ENCODE measurements around the gene CNP. TPM values are rescaled to one million over a fixed set of nuclear protein-coding genes. Genes with fewer than 3 reads are reported as not detected.

CNP gene
- total RNA-seq, 4 donors from 2014 or later, result 24.7 to 76.7 (median 43.4) TPM

DNA sequence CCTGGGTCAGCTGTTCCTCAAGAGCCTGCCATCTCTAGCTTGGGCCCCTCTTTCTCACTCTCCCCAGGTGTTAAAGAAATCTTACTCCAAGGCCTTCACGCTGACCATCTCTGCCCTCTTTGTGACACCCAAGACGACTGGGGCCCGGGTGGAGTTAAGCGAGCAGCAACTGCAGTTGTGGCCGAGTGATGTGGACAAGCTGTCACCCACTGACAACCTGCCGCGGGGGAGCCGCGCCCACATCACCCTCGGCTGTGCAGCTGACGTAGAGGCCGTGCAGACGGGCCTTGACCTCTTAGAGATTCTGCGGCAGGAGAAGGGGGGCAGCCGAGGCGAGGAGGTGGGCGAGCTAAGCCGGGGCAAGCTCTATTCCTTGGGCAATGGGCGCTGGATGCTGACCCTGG is 6.8 kb downstream of the CNP start:
- H3K27me3 ChIP-seq, result no peaks in the 10 kb centered on the region
- no peak for DNase-seq
- peaks cover 0 to 22% (median 5%) of the 10 kb centered on the region in 4 donors for H3K4me1 ChIP-seq
- TF ChIP-seq POLR2A (IDR thresholded peaks at IDR 0.05), result no peak
- TF ChIP-seq, protein P1, sequence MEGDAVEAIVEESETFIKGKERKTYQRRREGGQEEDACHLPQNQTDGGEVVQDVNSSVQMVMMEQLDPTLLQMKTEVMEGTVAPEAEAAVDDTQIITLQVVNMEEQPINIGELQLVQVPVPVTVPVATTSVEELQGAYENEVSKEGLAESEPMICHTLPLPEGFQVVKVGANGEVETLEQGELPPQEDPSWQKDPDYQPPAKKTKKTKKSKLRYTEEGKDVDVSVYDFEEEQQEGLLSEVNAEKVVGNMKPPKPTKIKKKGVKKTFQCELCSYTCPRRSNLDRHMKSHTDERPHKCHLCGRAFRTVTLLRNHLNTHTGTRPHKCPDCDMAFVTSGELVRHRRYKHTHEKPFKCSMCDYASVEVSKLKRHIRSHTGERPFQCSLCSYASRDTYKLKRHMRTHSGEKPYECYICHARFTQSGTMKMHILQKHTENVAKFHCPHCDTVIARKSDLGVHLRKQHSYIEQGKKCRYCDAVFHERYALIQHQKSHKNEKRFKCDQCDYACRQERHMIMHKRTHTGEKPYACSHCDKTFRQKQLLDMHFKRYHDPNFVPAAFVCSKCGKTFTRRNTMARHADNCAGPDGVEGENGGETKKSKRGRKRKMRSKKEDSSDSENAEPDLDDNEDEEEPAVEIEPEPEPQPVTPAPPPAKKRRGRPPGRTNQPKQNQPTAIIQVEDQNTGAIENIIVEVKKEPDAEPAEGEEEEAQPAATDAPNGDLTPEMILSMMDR (IDR thresholded peaks at IDR 0.05), result no peak
- H3K4me3 ChIP-seq, result no peak overlapping the region
- peak overlapping the region in 3 of 4 donors; percentile 9 to 76 (median 60) for H3K27ac ChIP-seq
- peaks cover 0 to 83% (median 0%) of the 10 kb centered on the region in 3 donors for H3K36me3 ChIP-seq
- no peaks in the 10 kb centered on the region for H3K9me3 ChIP-seq

DNA sequence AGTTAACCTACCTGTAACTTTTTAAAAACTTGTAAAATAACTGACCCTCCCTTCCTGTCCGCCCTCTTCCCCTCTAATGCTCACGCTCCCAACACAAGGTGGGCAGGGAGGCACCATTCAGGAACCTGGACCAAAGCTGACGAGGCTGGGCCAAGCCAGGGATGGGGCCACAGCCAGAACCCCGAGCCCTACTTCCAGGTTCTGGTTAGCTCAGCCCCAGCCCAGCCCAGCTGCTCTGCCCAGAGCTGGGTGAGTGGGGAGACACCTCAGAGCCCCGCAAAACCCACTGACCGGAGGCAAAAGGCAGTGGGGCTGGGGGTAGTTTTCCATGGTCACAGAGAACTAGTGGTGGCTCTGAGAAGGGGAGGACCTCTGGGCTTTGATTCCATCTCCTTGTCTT is 7.4 kb downstream of the CNP start:
- no peak for TF ChIP-seq POLR2A (IDR thresholded peaks at IDR 0.05)
- TF ChIP-seq, protein P1 (IDR thresholded peaks at IDR 0.05), result no peak
- no peak for DNase-seq
- H3K27ac ChIP-seq, result peak overlapping the region in 2 of 4 donors; percentile 60 to 76
- no peaks in the 10 kb centered on the region for H3K27me3 ChIP-seq
- H3K9me3 ChIP-seq, result no peaks in the 10 kb centered on the region
- no peak overlapping the region for H3K4me3 ChIP-seq
- peaks cover 0 to 85% (median 0%) of the 10 kb centered on the region in 3 donors for H3K36me3 ChIP-seq
- H3K4me1 ChIP-seq, result peaks cover 0 to 24% (median 5%) of the 10 kb centered on the region in 4 donors

DNA sequence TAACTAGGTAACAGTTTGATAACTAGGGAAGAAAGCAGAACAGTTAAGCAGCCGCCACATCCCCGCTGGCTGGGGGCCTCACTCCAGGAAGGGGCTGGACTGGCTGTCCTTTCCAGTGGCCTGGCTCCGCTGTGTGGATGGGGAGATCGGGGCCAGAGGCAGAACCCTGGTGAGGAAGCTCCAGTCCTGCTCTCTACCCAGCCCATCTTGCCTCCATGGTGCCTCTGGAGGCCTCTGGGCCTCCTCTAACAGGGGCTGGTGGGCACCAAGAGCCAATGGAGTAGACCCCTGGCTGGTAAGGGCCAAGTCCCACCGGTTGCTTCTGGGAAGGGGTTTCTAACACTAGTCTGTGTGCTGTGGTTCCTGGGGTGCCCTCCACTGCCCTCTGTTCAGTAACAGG is 8.1 kb downstream of the CNP start:
- H3K9me3 ChIP-seq, result no peaks in the 10 kb centered on the region
- no peak for DNase-seq
- no peaks in the 10 kb centered on the region for H3K27me3 ChIP-seq
- TF ChIP-seq, protein P1 (IDR thresholded peaks at IDR 0.05), result no peak
- TF ChIP-seq POLR2A (IDR thresholded peaks at IDR 0.05), result no peak
- peaks cover 0 to 83% (median 0%) of the 10 kb centered on the region in 3 donors for H3K36me3 ChIP-seq
- H3K4me3 ChIP-seq, result no peak overlapping the region
- H3K4me1 ChIP-seq, result peaks cover 0 to 24% (median 5%) of the 10 kb centered on the region in 4 donors
- peak overlapping the region in 1 of 4 donors; percentile 76 for H3K27ac ChIP-seq

DNA sequence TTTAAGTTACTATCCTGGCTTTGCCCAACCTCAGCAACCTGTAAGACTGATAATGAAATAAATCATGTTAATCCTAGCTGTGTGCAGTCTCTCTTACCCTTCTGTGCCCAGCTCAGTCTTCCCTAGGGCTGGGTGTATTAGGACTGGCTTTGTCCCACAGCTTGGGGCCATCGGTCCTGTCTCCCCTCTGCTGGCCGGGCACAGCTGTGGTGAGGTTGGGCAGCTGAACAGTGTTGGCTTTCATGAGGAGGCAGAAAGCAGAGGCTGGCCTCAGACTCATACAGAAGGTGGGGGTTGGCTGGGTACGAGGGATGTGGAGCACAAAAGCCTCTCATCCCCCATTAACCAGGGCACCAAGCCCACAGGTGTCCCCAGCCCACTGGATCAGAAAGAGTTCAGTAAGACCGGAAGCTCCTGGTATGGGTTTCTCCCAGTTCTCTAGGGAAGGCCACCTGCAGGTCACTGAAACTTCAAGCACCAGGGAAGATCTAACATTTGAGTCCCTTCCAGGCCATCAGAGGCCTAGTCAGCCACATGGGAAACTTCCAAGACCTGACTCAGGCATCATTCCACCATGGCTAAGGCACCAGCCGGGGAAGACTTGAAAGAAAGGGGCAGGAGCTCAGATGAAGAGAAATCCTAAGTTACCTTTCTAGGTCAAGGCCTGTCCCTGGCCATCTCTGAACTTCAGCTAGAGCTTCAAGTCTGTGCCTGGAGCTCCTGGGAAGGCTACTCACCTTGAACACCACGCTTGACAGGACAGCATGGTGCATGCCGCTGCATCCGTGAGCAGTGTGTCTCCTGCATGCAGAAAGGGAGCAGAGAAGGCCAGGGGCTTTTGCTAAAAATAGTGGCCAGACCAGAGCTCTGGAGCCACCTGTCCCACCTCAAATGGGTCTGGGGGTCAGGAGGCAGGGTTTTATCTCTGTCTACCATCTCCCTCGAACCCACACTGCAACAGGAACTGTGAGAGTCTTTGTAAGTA is 8.8 kb downstream of the CNP start:
- Histone ChIP-seq H3K9me3 (no peaks in the 10 kb centered on the region), H3K4me3 (no peak overlapping the region), H3K27me3 (no peaks in the 10 kb centered on the region), H3K36me3 (peaks cover 0 to 90% (median 0%) of the 10 kb centered on the region in 3 donors), H3K4me1 (peaks cover 0 to 17% (median 5%) of the 10 kb centered on the region in 4 donors), H3K27ac (peak overlapping the region in 2 of 4 donors; percentile 52 to 61)
- no peak for TF ChIP-seq POLR2A (IDR thresholded peaks at IDR 0.05)
- TF ChIP-seq, protein P1 (IDR thresholded peaks at IDR 0.05), result no peak
- DNase-seq, result no peak

DNA sequence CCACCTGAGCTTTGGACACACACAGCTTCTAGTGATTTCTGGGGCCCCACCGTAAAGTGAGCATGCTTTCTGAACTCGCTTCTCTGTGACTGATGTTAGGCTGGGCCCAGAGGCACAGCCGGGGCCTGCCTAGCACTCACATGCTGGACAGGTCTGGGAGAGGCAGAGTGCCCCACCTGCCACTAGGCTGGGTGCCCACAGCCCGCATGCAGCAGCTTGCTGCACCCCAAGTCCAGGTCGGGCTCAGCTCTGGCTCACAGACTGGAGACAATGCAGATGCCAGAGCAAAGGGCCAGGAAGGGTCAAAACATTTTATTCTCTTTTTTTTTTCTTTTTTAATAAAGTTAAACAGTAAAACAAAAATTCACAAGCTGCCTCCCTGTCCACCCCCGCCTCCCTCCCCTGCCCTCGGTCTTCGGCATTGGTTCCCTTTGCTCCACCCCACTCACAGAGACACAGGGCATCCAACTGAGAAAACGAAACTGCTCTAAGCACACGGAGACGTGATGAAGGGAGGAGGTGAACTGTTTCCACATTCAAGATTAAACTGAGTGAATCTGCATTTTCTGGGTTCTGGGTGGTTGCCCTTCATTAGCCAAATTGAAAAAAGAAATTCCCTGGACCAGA is 9.7 kb downstream of the CNP start:
- peak overlapping the region in 3 of 4 donors; percentile 42 to 61 (median 52) for H3K27ac ChIP-seq
- no peaks in the 10 kb centered on the region for H3K27me3 ChIP-seq
- TF ChIP-seq, protein P1 (IDR thresholded peaks at IDR 0.05), result no peak
- no peak for TF ChIP-seq POLR2A (IDR thresholded peaks at IDR 0.05)
- H3K4me1 ChIP-seq, result peaks cover 0 to 10% (median 5%) of the 10 kb centered on the region in 4 donors
- DNase-seq, result peak in 1 of 3 donors; percentile 61
- no peak overlapping the region for H3K4me3 ChIP-seq
- H3K36me3 ChIP-seq, result peaks cover 0 to 93% (median 0%) of the 10 kb centered on the region in 3 donors
- H3K9me3 ChIP-seq, result no peaks in the 10 kb centered on the region

Measured in Peyer's patch (tissue), 4 donors.